ENCODE data around the gene DHRS7B. TPM values are rescaled to one million over a fixed set of nuclear protein-coding genes. Genes with fewer than 3 reads are reported as not detected.
A peak's percentile ranks its signal among the peaks of the same experiment; 100 is the strongest.

DHRS7B gene
- total RNA-seq, 1 donor from 2014 or later = 28.5 TPM

GRCh38 chr17:21157586-21158370 is 31.0 kb downstream of the DHRS7B start:
- no peak for DNase-seq (ENCODE audit: low read depth)

GRCh38 chr17:21160401-21160800 is 33.6 kb downstream of the DHRS7B start:
- DNase-seq (ENCODE audit: low read depth) = no peak

- no peak for DNase-seq (ENCODE audit: low read depth)
These were observed 35.0 kb downstream of the DHRS7B start for GRCh38 chr17:21161498-21162393.

- DNase-seq (ENCODE audit: low read depth) = no peak
These were observed 35.6 kb downstream of the DHRS7B start for GRCh38 chr17:21162394-21162775.

GRCh38 chr17:21163101-21163500 is 36.3 kb downstream of the DHRS7B start:
- no peak for DNase-seq (ENCODE audit: low read depth)

- no peak for DNase-seq (ENCODE audit: low read depth)
These were observed 37.5 kb downstream of the DHRS7B start for GRCh38 chr17:21164216-21164615.

GRCh38 chr17:21164620-21165019 is 37.9 kb downstream of the DHRS7B start:
- no peak for DNase-seq (ENCODE audit: low read depth)

- DNase-seq (ENCODE audit: low read depth) = no peak
These were observed 39.3 kb downstream of the DHRS7B start for GRCh38 chr17:21165922-21166594.

GRCh38 chr17:21166595-21167210 is 39.9 kb downstream of the DHRS7B start:
- DNase-seq (ENCODE audit: low read depth) = no peak

- DNase-seq (ENCODE audit: low read depth) = peak; percentile 10
These were observed 40.5 kb downstream of the DHRS7B start for GRCh38 chr17:21167303-21167702.

GRCh38 chr17:21168555-21168865 is 41.7 kb downstream of the DHRS7B start:
- no peak for DNase-seq (ENCODE audit: low read depth)

- no peak for DNase-seq (ENCODE audit: low read depth)
These were observed 42.7 kb downstream of the DHRS7B start for GRCh38 chr17:21169496-21169895.

- DNase-seq (ENCODE audit: low read depth) = no peak
These were observed 44.0 kb downstream of the DHRS7B start for GRCh38 chr17:21170809-21171208.

- no peak for DNase-seq (ENCODE audit: low read depth)
These were observed 44.7 kb downstream of the DHRS7B start for GRCh38 chr17:21171309-21171922.

GRCh38 chr17:21171970-21172510 is 45.3 kb downstream of the DHRS7B start:
- no peak for DNase-seq (ENCODE audit: low read depth)

- no peak for DNase-seq (ENCODE audit: low read depth)
These were observed 46.1 kb downstream of the DHRS7B start for GRCh38 chr17:21172846-21173245.

GRCh38 chr17:21173543-21173942 is 46.8 kb downstream of the DHRS7B start:
- DNase-seq (ENCODE audit: low read depth) = no peak

- DNase-seq (ENCODE audit: low read depth) = no peak
These were observed 47.4 kb downstream of the DHRS7B start for GRCh38 chr17:21174186-21174585.

- DNase-seq (ENCODE audit: low read depth) = peak; percentile 17
These were observed 47.9 kb downstream of the DHRS7B start for GRCh38 chr17:21174713-21175112.

GRCh38 chr17:21176773-21177395 is 50.1 kb downstream of the DHRS7B start:
- no peak for DNase-seq (ENCODE audit: low read depth)

GRCh38 chr17:21177401-21177800 is 50.6 kb downstream of the DHRS7B start:
- no peak for DNase-seq (ENCODE audit: low read depth)
